GM21447 (cell line): ENCODE measurements around the gene SLC25A25.

Experiments
- ATAC-seq: cut with Tn5 transposase; IDR thresholded peaks from one replicate; pipeline ENCODE4 v1.9.1; 2021; ENCODE audit not compliant: unreplicated experiment

Gene SLC25A25

DNA sequence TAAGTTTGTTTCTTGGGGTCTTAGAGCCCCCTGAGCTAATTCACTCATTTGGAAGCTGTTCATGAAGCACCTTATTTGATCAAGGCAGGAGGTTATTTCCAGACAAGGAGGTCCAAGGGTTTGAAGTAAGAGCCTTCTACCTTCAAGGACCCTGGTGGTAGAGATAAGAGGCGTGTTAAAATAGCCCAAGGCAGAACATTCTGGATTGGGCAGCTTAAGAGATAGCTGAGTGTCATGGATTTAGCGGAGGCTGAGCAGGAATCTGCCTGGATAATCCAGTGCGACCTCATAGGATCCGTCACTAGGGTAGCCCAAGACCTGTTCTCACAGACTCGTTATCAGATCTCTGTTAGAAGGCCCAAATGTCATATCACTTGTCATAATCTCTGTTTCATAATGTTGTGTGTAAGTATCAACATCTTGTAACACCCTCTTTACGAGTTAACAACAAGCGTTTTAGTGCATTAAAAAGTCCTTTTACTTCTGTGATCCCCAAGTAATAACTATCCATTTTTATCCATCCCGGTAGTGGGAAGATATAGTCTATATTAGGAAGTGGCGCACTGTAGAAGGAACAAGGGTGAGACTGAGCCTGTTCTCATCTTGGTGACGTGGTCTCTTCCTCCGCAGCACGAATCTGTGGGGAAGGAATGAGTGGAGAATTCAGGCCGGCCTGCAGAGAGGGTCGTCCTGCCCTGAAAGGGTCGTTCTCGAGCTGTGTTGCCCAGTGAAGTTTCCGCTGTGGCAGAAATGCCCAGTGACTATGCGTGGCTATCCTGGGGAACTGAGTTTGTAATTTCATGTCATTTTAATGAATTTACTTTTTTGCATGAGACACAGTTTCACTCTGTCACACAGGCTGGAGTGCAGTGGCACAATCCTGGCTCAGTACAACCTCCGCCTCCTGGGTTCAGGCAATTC, 28.8 kb downstream of the SLC25A25 start:
- ATAC-seq, result no peak

DNA sequence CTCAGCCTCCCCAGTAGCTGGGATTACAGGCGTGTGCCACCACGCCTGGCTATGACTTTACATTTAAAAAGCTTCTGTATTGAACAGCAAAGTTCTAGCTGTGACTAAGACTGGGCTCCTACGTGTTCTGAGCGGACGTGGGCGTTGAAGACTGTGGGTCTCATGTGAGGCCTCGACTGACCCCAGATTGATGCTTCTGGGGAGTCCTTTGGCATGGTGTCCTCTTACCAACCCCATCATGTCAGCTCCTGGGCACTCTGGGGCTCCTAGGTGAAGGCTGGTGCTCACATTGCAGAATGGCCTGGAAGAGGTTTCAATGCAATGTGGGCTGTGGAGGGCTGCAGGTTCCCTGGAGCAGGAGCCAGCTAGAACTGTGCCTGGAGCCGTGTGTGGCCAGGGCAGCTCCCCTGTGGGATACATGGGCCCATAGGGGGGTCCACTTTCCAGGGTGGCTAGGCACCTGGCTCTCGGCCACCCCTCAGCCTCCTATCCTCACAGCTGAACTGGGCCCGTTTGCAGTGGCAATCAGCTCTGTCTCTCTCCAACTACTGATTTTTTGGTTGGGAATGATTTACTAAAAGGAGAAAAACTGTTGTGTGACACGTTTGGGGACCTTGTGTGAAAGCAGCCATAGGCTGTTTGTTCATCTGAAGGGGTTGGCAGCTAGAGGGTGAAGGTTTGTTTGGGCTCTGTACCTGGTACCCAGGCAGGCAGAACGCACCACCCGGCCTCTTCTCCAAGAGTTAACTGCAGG, 29.7 kb downstream of the SLC25A25 start:
- no peak for ATAC-seq

DNA sequence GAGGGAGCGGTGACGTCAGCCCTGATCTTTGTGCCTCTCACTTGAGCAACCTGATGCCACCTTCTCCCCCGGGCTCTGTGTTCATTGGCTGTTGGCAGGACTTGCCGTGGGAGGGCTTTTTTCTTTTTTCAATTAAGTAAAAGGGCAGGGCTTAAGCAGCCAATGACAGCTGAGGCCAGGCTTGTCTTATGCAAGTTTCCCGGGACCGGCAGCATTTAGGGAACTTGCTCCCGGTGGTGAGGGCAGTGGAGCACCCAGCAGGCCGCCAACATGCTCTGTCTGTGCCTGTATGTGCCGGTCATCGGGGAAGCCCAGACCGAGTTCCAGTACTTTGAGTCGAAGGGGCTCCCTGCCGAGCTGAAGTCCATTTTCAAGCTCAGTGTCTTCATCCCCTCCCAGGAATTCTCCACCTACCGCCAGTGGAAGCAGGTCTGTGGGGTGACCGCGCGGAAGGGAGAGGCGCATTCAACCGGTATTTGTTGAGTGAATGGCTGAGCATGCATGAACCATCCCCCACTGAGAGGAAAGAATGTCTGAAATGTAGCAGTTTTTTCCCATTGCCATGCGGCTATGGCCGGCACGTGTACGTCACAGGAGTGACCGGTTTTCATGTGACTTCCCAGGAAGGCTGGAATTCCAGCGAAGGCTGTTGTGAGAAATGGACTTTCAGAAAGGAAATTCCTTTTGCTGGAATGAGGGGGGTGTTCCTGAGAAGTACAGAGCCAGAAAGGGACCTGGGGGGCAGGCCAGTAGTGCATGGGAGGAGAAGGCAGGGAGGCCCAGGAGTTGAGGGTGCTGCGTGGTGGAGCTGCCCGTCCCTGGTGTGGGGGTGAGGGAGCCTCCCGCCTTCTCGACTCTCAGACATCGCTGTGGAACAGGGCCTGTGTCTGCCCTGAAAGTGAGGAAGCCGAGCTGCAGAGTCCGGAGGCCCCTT, 30.5 kb downstream of the SLC25A25 start:
- no peak for ATAC-seq

DNA sequence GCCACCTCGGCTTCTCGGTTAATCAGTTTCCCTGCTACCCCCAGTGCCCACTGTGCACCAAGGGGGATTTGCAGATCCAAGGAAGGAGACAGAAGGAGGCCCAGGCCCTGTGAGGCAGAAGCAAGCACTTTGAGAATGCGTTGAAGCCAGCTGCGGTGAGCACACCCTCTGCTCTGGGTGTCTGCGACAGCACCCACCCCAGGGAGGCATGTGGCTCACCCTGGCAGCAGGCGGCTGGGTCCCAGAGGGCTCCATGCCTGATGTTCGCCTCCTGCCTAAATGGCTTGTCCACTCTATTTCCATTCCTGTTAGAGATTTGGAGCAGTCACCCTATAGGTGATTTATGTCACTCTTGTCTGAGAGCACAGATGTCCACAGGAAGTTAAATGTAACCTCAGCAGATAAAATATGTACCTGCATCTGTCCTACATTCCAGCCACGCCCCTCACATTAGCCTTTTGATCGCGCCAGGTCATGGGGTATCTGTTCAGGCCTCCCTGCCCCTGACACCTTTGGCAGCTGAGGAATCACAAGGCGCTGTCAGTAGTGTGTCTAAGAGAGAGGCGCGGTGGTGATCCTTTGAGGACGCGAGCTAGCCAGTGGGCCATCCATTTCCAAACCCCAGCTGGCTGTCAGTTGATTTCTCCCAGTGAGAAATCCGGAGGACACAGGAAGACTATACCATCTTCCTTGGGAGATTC, 31.3 kb downstream of the SLC25A25 start:
- no peak for ATAC-seq

DNA sequence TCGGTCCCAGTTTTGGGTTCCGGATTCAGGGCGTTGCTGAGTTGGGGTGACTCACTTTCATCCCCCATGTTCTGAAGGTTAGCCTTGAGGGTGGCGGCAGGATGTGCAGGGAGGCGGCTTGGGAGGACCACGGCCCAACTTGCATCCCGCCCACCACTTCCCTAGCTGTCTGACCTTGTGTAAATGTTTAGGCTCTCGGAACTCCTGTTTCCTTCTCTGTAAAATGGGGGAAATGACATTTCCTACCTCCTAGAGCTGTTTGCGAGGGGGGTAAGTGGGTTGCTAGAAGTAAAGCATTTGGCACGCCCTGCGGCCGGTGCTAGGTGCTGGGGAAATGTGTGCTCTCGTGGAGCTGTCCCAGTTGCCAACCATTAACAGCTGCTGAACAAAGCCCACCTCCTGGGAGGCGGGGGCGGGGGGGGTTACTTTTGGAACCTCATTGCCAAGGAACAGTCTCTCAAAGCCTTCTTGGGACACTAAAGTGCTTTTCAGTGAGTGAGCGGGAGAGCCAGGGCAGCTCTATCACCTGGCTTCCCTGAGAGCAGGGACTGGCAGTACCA, 32.0 kb downstream of the SLC25A25 start:
- no peak for ATAC-seq

DNA sequence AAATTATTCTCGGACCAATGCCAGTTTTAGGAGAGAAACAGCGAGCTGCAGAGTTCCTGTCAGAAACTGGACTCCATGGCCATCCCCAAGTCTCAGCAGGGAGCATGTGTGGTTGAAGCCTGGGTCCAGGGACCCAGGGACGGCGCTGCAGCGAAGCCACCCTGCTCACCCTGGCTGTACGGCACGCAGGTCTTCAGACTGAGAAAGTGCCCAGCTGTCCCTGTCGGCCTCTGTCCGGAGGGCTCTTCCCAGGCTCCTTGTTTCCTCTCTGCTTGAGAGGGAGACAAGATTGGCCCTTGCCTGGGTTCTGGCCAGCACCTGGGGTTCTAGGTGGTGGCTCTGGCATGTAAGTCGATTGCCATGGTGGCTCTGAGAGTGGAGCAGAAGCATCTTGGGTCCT, 32.5 kb downstream of the SLC25A25 start:
- no peak for ATAC-seq

DNA sequence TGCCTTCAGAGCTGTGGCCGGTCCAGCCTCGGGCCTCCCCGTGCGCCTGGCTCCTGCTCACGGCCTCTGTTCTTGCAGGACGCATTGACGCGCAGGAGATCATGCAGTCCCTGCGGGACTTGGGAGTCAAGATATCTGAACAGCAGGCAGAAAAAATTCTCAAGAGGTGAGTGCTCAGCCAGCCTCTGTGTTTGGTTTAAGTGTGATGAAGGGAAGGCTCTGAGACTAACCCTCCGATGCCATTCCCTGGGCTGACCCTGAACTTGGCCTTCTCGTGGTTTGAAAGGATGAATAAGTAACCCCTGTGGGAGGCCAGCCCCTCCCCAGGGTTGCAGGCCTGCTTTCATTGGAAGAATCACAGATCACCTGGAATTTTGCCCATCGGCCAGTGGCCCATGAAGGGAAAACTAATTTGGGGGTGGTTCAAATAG, 33.2 kb downstream of the SLC25A25 start:
- ATAC-seq, result no peak

DNA sequence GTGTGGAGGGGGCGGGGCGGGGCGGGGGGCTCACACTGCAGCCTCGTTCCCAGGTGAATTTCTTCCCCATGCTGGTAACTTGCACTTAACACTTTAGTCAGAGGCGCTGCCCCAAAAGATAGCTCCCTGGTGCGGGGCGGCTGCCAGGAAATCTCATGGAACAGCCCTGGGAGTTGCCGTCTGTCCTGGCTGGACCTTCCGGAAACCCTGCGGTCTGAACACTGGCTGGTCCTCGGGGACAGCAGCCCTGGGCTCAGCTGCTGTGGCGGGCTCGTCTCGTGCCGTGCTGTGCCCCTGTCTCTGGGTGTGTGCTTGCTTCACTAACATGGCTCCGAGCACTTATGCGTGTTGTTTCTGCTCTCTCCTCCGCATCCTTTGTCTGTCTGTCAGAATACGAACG, 33.7 kb downstream of the SLC25A25 start:
- no peak for ATAC-seq

DNA sequence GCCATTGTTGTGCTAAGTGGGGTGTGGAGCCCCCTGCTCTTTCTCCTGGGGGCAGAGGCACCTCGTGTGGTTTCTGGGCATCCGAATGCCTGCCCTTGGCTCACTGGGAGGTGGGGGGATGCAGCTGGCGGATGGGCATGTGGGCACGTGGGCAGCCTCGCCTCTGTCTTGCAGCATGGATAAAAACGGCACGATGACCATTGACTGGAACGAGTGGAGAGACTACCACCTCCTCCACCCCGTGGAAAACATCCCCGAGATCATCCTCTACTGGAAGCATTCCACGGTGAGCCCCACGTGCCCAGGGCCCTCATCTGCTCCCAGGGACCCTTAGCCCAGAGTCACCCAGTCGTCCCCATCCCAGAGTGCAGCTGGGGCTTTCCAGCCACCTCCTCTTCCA, 34.2 kb downstream of the SLC25A25 start:
- no peak for ATAC-seq

DNA sequence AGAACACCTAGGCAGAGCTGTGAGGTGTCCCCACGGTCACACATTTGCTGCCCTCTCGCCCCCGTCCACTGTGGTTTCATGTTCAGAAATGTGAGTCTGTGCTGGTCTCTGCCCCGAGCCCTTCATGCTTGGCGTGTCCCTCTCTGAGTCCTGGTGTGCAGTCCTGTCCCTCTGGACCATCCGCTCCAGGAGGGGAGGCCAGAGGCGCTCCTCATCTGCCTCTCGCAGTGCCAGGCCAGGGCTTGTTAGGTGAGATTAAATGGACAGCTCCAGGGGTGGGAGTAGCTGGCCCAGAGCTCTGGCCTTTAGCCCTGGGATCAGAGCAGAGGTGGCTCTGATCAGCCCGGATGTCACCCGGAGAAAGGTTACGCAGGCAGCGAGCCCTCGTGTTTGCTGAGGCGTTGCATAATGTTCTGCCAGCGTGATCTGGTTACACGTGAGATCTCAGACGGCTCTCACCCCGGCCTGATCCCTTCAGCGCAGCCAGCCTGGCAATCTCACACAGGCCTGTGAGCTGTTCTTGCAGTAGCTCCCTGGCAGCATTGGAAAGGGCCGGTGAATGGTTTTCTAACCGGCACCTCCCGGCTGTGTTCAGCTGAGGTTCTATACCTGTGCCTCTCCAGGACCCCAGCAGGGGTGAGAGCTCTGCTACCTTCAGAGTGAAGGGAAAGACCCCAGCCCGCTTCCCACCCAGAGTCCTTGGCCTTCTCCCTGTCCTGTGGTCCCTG, 35.0 kb downstream of the SLC25A25 start:
- no peak for ATAC-seq

DNA sequence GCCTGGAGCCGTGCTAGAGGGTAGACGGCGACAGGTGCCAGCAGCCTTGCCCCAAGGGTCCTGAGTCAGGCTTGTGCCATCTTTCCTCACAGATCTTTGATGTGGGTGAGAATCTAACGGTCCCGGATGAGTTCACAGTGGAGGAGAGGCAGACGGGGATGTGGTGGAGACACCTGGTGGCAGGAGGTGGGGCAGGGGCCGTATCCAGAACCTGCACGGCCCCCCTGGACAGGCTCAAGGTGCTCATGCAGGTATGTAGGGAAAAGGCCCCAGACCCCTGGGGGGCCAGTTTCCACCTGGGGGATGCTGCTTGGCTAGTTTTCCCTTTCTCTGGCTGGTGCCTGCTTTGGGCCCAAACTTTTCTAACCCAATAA, 35.5 kb downstream of the SLC25A25 start:
- ATAC-seq, result no peak

DNA sequence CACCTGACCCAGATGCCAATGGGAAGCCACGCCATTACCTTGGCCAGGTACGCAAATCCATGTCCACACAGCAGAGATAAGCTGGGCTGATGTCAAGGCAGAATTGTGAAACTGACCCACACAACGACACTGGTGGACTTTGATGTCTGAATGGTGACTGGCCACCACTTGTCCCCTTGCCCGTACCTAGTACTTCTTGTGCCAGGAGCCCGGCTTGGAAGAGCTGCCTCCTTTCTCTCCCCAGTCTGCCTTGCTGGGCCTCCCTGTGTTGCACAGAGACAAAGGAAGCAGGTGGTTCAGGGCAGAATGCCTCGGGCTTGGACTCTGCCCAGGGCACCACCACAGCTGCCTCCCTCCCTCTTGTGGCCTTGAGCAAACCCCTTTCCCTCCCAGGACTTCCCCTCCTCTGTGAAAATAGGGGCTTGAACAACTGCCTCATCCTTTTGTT, 36.2 kb downstream of the SLC25A25 start:
- no peak for ATAC-seq

DNA sequence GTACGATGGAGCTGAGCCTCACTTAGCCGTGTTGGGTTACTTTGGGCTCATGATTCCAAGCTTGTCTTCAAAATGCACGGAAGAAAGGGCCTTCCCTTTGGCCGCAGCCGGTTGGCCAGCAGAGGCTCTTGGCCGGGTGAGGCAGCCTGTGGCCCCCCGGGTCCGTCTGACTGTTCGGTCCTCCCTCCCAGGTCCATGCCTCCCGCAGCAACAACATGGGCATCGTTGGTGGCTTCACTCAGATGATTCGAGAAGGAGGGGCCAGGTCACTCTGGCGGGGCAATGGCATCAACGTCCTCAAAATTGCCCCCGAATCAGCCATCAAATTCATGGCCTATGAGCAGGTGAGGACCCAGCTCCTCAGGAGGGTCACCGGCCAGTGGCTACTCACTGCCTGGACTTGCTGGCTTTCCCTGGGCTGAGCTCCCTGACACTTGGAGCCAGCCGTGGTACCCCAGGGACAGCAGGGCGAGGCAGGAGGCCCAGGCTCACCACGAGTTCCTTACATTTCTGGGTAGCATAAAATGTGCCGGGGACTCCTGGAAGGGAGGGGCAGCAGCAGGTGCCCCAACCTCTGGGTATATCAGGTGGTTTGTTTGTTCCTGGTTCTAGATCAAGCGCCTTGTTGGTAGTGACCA, 37.6 kb downstream of the SLC25A25 start:
- no peak for ATAC-seq

DNA sequence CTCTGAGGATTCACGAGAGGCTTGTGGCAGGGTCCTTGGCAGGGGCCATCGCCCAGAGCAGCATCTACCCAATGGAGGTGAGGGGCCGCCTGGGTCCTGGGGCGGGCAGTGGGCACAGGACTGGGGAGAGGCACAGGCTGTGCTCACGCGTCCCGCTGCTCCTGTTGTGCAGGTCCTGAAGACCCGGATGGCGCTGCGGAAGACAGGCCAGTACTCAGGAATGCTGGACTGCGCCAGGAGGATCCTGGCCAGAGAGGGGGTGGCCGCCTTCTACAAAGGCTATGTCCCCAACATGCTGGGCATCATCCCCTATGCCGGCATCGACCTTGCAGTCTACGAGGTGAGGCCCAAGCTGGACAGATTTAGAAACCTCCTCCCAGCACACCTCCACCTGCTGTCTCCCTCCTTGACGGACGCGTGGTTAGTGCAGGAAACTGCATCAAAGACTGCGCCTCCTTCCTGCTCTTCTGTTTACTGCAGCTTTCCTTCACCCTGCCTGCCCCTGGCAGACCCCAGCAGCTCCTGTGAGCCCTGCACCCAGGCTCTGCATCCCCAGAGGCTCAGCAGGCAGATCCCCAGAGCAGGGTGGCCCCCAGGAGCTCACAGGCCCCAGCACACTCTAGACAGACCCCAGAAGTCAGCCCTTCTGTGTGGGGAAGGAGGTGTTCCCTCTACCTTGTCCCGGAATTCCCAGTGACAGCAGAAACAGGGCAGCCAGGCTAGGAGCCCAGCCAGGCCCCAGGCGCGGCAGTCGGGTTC, 38.3 kb downstream of the SLC25A25 start:
- no peak for ATAC-seq

DNA sequence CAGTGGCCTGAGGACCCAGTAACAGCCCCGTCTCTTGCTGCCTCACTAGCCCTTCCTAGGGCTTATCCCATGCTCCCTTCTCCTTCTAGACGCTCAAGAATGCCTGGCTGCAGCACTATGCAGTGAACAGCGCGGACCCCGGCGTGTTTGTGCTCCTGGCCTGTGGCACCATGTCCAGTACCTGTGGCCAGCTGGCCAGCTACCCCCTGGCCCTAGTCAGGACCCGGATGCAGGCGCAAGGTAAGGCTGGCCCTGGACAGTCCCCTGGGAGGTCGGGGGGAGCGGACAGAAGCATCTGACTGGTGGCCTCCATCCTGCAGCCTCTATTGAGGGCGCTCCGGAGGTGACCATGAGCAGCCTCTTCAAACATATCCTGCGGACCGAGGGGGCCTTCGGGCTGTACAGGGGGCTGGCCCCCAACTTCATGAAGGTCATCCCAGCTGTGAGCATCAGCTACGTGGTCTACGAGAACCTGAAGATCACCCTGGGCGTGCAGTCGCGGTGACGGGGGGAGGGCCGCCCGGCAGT, 39.0 kb downstream of the SLC25A25 start:
- ATAC-seq, result no peak

DNA sequence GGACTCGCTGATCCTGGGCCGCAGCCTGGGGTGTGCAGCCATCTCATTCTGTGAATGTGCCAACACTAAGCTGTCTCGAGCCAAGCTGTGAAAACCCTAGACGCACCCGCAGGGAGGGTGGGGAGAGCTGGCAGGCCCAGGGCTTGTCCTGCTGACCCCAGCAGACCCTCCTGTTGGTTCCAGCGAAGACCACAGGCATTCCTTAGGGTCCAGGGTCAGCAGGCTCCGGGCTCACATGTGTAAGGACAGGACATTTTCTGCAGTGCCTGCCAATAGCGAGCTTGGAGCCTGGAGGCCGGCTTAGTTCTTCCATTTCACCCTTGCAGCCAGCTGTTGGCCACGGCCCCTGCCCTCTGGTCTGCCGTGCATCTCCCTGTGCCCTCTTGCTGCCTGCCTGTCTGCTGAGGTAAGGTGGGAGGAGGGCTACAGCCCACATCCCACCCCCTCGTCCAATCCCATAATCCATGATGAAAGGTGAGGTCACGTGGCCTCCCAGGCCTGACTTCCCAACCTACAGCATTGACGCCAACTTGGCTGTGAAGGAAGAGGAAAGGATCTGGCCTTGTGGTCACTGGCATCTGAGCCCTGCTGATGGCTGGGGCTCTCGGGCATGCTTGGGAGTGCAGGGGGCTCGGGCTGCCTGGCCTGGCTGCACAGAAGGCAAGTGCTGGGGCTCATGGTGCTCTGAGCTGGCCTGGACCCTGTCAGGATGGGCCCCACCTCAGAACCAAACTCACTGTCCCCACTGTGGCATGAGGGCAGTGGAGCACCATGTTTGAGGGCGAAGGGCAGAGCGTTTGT, 39.6 kb downstream of the SLC25A25 start:
- no peak for ATAC-seq
